ENCODE measurements around the gene GFRA1. TPM values are rescaled to one million over a fixed set of nuclear protein-coding genes. Genes with fewer than 3 reads are reported as not detected.

The GFRA1 gene
- total and polyA plus RNA-seq, 2 of the 8 experiments (the other 6 are each of a cell fraction or from before 2014, with no cell fraction given): 1.1 to 2.0 TPM

GRCh38 chr10:116122664-116123063 lies 150.3 kb downstream of the GFRA1 start:
- FAIRE-seq: no peak
- POLR2A ChIA-PET (ENCODE audit: partially characterized antibody): no interaction called here

More at GRCh38 chr10:116122664-116123063, 150.3 kb downstream of the GFRA1 start:
- Histone ChIP-seq H3K4me1 (replicated peaks in 1 of 4; ENCODE audit: control insufficient read depth in 3 of 4, insufficient read depth in 4 of 4, low read length in 3 of 4) (peaks cover 0 to 10% (median 3%) of the 10 kb centered on the region in 4 experiments; a peak in 3 of 7 replicates), H3K9me3 (ENCODE audit: insufficient read depth in 2 of 2, low read depth in 1 of 2, low read length in 1 of 2) (no peaks in the 10 kb centered on the region), H2BK15ac (ENCODE audit: low read length) (no peak overlapping the region), H3K18ac (ENCODE audit: extremely low read depth, low read length) (no peak overlapping the region), H2BK120ac (replicated peaks; ENCODE audit: low read depth, low read length) (no peak overlapping the region), H2BK12ac (ENCODE audit: low read depth, low read length) (no peak overlapping the region), H2AFZ (ENCODE audit: low read length) (no peak overlapping the region), H3K79me2 (ENCODE audit: control insufficient read depth in 1 of 2, insufficient read depth in 2 of 2, low read length in 2 of 2) (no peaks in the 10 kb centered on the region), H3K79me1 (ENCODE audit: low read depth, low read length) (no peaks in the 10 kb centered on the region), H3K36me3 (ENCODE audit: control insufficient read depth in 2 of 4, insufficient read depth in 4 of 4, low read length in 3 of 4) (no peaks in the 10 kb centered on the region), H3K23me2 (ENCODE audit: low read depth, low read length) (no peaks in the 10 kb centered on the region; the same call in 1 of the 2 replicates), H2BK20ac (ENCODE audit: low read length) (no peak overlapping the region), H3K4me3 (ENCODE audit: extremely low read depth in 1 of 4, insufficient read depth in 2 of 4, low read depth in 3 of 4, low read length in 4 of 4) (no peak overlapping the region), H3K14ac (ENCODE audit: insufficient read length) (no peak overlapping the region), H3K27ac (ENCODE audit: low read depth, low read length) (no peak overlapping the region), H3K9ac (replicated peaks in 1 of 4; ENCODE audit: extremely low read depth in 1 of 4, low read depth in 3 of 4, low read length in 3 of 4) (no peak overlapping the region), H3K56ac (replicated peaks; ENCODE audit: insufficient read length, low read depth, low read length) (no peak overlapping the region), H4K8ac (ENCODE audit: extremely low read depth, insufficient read depth, low read length) (no peak overlapping the region), H4K5ac (ENCODE audit: insufficient read length, low read depth, low read length) (no peak overlapping the region), H3K27me3 (replicated peaks in 1 of 4; ENCODE audit: control insufficient read depth in 3 of 4, extremely low read depth in 1 of 4, insufficient read depth in 3 of 4, low read length in 3 of 4) (peaks cover 0 to 7% (median 6%) of the 10 kb centered on the region in 4 experiments; a peak in 4 of 7 replicates), H2AK5ac (ENCODE audit: low read depth, low read length) (no peak overlapping the region), H4K91ac (replicated peaks; ENCODE audit: insufficient read length, low read length) (no peak overlapping the region), H4K20me1 (replicated peaks in 1 of 2; ENCODE audit: control insufficient read depth in 1 of 2, insufficient read depth in 2 of 2, low read length in 2 of 2) (no peaks in the 10 kb centered on the region), H3K23ac (ENCODE audit: insufficient read length) (no peak overlapping the region), H2BK5ac (ENCODE audit: low read depth, low read length) (no peak overlapping the region), H3K4me2 (ENCODE audit: insufficient read depth in 1 of 2, low read depth in 2 of 2, low read length in 2 of 2) (no peak overlapping the region), H3K4ac (replicated peaks; ENCODE audit: insufficient read length, low read depth, low read length) (no peak overlapping the region)
- CTCF ChIA-PET (ENCODE audit: partially characterized antibody): interaction anchor here (1.0 to 4.9 kb wide), 10 partner anchors 13 to 323 kb away, joined by 3 to 60 read pairs (median 10); no protein-coding TSS in a partner anchor
- TF ChIP-seq SRF (IDR thresholded peaks at IDR 0.05; ENCODE audit: low read depth, low read length) (no peak), RBBP5 (IDR thresholded peaks at IDR 0.05; ENCODE audit: borderline replicate concordance, low read depth, low read length) (no peak), KDM5A (IDR thresholded peaks at IDR 0.05; ENCODE audit: low read length) (no peak), BACH1 (IDR thresholded peaks at IDR 0.05; ENCODE audit: low read length) (no peak)
- no peak for DNase-seq (ENCODE audit: low read depth in 1 of 2, low spot score in 2 of 2)
- WGBS, 2 experiments (ENCODE audit: extremely low coverage in 1 of 2, insufficient coverage in 1 of 2, insufficient read length in 1 of 2, insufficient replicate concordance in 2 of 2, low coverage in 1 of 2, low lambda C conversion rate in 2 of 2, missing lambda C conversion rate in 1 of 2): 100% methylated on average over 1 of the region's 1 CpG; no CpG with 5 or more reads in 1 of the 2 experiments
